IPS-18a (cell line): Measurements from ENCODE around the gene PTPRM.
A peak's percentile ranks its signal among the peaks of the same experiment; 100 is the strongest.
"Not testable (repeated sequence)": the region's sequence is repeated elsewhere in the genome, so short reads cannot be mapped to it uniquely, and the experiment has no call there.

Experiments used
- H3K27ac ChIP-seq: one replicate; pipeline ENCODE4 v1.5.1; 2013; ENCODE audit warnings: low read length
- H3K27me3 ChIP-seq: one replicate; pipeline ENCODE4 v1.6.1; 2013; ENCODE audit warnings: mild to moderate bottlenecking, low read length; ENCODE audit not compliant: control insufficient read depth, insufficient read depth
- H3K36me3 ChIP-seq: one replicate; pipeline ENCODE4 v1.6.1; 2013; ENCODE audit warnings: low read depth, low read length; ENCODE audit not compliant: control insufficient read depth
- H3K4me1 ChIP-seq: one replicate; pipeline ENCODE4 v1.6.1; 2013; ENCODE audit warnings: low read depth, low read length; ENCODE audit not compliant: control insufficient read depth
- H3K4me3 ChIP-seq: one replicate; pipeline ENCODE4 v1.5.1; 2013; ENCODE audit warnings: low read length
- H3K9ac ChIP-seq: one replicate; pipeline ENCODE4 v1.6.1; 2013; ENCODE audit warnings: mild to moderate bottlenecking, low read length, moderate library complexity
- H3K9me3 ChIP-seq: one replicate; pipeline ENCODE4 v1.6.1; 2013; ENCODE audit warnings: low read depth, low read length; ENCODE audit not compliant: control insufficient read depth

The PTPRM gene

GRCh38 chr18:8049147-8049546 is 482.0 kb downstream of the PTPRM start:
- Histone ChIP-seq H3K27ac (no peak overlapping the region), H3K9me3 (no peaks in the 10 kb centered on the region), H3K27me3 (no peaks in the 10 kb centered on the region), H3K36me3 (no peaks in the 10 kb centered on the region), H3K4me3 (no peak overlapping the region), H3K9ac (no peak overlapping the region), H3K4me1 (peaks cover 22% of the 10 kb centered on the region)

- no peaks in the 10 kb centered on the region for H3K36me3 ChIP-seq
- H3K27me3 ChIP-seq = no peaks in the 10 kb centered on the region
- H3K9ac ChIP-seq = no peak overlapping the region
- no peak overlapping the region for H3K4me3 ChIP-seq
- H3K9me3 ChIP-seq = no peaks in the 10 kb centered on the region
- no peak overlapping the region for H3K27ac ChIP-seq
- peaks cover 22% of the 10 kb centered on the region for H3K4me1 ChIP-seq
These were observed 483.7 kb downstream of the PTPRM start for GRCh38 chr18:8050616-8051329.

- Histone ChIP-seq H3K4me3 (no peak overlapping the region), H3K9me3 (no peaks in the 10 kb centered on the region), H3K9ac (no peak overlapping the region), H3K4me1 (peaks cover 22% of the 10 kb centered on the region), H3K36me3 (no peaks in the 10 kb centered on the region), H3K27me3 (no peaks in the 10 kb centered on the region), H3K27ac (no peak overlapping the region)
These were observed 484.3 kb downstream of the PTPRM start for GRCh38 chr18:8051453-8051852.

- no peaks in the 10 kb centered on the region for H3K9me3 ChIP-seq
- H3K4me3 ChIP-seq = no peak overlapping the region
- no peak overlapping the region for H3K9ac ChIP-seq
- no peaks in the 10 kb centered on the region for H3K36me3 ChIP-seq
- no peaks in the 10 kb centered on the region for H3K27me3 ChIP-seq
- H3K27ac ChIP-seq = no peak overlapping the region
- H3K4me1 ChIP-seq = peaks cover 22% of the 10 kb centered on the region
These were observed 485.2 kb downstream of the PTPRM start for GRCh38 chr18:8052237-8052701.

- H3K4me3 ChIP-seq = no peak overlapping the region
- no peaks in the 10 kb centered on the region for H3K9me3 ChIP-seq
- no peaks in the 10 kb centered on the region for H3K27me3 ChIP-seq
- H3K4me1 ChIP-seq = peaks cover 4% of the 10 kb centered on the region
- no peak overlapping the region for H3K27ac ChIP-seq
- no peaks in the 10 kb centered on the region for H3K36me3 ChIP-seq
- no peak overlapping the region for H3K9ac ChIP-seq
These were observed 489.6 kb downstream of the PTPRM start for GRCh38 chr18:8056723-8057122.

GRCh38 chr18:8063152-8063551 is 496.0 kb downstream of the PTPRM start:
- H3K27ac ChIP-seq, H3K36me3 ChIP-seq, H3K9me3 ChIP-seq, H3K27me3 ChIP-seq: not testable (repeated sequence)
- Histone ChIP-seq H3K9ac (peak overlapping the region; percentile 23), H3K4me1 (peaks cover 19% of the 10 kb centered on the region), H3K4me3 (peak overlapping the region; percentile 43)

- Histone ChIP-seq H3K27ac (no peak overlapping the region), H3K4me3 (peak overlapping the region; percentile 43), H3K36me3 (no peaks in the 10 kb centered on the region), H3K4me1 (peaks cover 19% of the 10 kb centered on the region), H3K9ac (no peak overlapping the region), H3K27me3 (no peaks in the 10 kb centered on the region), H3K9me3 (no peaks in the 10 kb centered on the region)
These were observed 496.6 kb downstream of the PTPRM start for GRCh38 chr18:8063733-8064132.

GRCh38 chr18:8065284-8065683 is 498.2 kb downstream of the PTPRM start:
- no peak overlapping the region for H3K27ac ChIP-seq
- no peak overlapping the region for H3K4me3 ChIP-seq

GRCh38 chr18:8065773-8066172 is 498.7 kb downstream of the PTPRM start:
- H3K36me3 ChIP-seq = no peaks in the 10 kb centered on the region
- H3K9ac ChIP-seq = no peak overlapping the region
- no peak overlapping the region for H3K4me3 ChIP-seq
- peaks cover 19% of the 10 kb centered on the region for H3K4me1 ChIP-seq
- H3K9me3 ChIP-seq = no peaks in the 10 kb centered on the region
- no peak overlapping the region for H3K27ac ChIP-seq
- no peaks in the 10 kb centered on the region for H3K27me3 ChIP-seq

More at GRCh38 chr18:8065284-8065683, 498.2 kb downstream of the PTPRM start:
- Histone ChIP-seq H3K36me3 (no peaks in the 10 kb centered on the region), H3K4me1 (peaks cover 19% of the 10 kb centered on the region), H3K9me3 (no peaks in the 10 kb centered on the region), H3K9ac (no peak overlapping the region), H3K27me3 (no peaks in the 10 kb centered on the region)

- Histone ChIP-seq H3K27me3 (no peaks in the 10 kb centered on the region), H3K4me3 (no peak overlapping the region), H3K36me3 (no peaks in the 10 kb centered on the region), H3K4me1 (peaks cover 15% of the 10 kb centered on the region), H3K9me3 (no peaks in the 10 kb centered on the region), H3K9ac (no peak overlapping the region), H3K27ac (no peak overlapping the region)
These were observed 502.6 kb downstream of the PTPRM start for GRCh38 chr18:8069708-8070107.

GRCh38 chr18:8073167-8073566 is 506.1 kb downstream of the PTPRM start:
- Histone ChIP-seq H3K4me1 (no peaks in the 10 kb centered on the region), H3K27me3 (no peaks in the 10 kb centered on the region), H3K4me3 (no peak overlapping the region), H3K36me3 (no peaks in the 10 kb centered on the region), H3K9ac (no peak overlapping the region), H3K9me3 (no peaks in the 10 kb centered on the region), H3K27ac (no peak overlapping the region)

- H3K9ac ChIP-seq = no peak overlapping the region
- H3K4me3 ChIP-seq = no peak overlapping the region
- no peaks in the 10 kb centered on the region for H3K36me3 ChIP-seq
- H3K9me3 ChIP-seq = no peaks in the 10 kb centered on the region
- H3K27ac ChIP-seq = no peak overlapping the region
- H3K27me3 ChIP-seq = peaks cover 11% of the 10 kb centered on the region
- H3K4me1 ChIP-seq = peaks cover 27% of the 10 kb centered on the region
These were observed 513.0 kb downstream of the PTPRM start for GRCh38 chr18:8080092-8080491.
